Measurements from ENCODE around the gene CHST11. TPM values are rescaled to one million over a fixed set of nuclear protein-coding genes. Genes with fewer than 3 reads are reported as not detected.

CHST11 gene
- total RNA-seq, 1 donor from 2014 or later, result 40.1 TPM

- TF ChIP-seq CTCF (IDR thresholded peaks at IDR 0.05), result no peak
- ATAC-seq (ENCODE audit: low read depth), result no peak
- peaks cover 76% of the 10 kb centered on the region for H3K4me1 Mint-ChIP-seq
- intact Hi-C loops (cut with micrococcal nuclease), result no loop called here
- no peak for DNase-seq
- peak overlapping the region; percentile 77 for H3K27ac Mint-ChIP-seq
- CTCF ChIA-PET, result interaction anchor here (1.4 to 6.6 kb wide), 2 partner anchors 13 to 79 kb away, joined by 3 to 30 read pairs; no protein-coding TSS in a partner anchor
- no peaks in the 10 kb centered on the region for H3K9me3 Mint-ChIP-seq
- H3K36me3 Mint-ChIP-seq (ENCODE audit: low read depth), result peaks cover 20% of the 10 kb centered on the region
- H3K27me3 Mint-ChIP-seq, result no peaks in the 10 kb centered on the region
- peak overlapping the region; percentile 99 for H3K4me3 Mint-ChIP-seq
- POLR2A ChIA-PET, result interaction anchor here (0.7 to 6.4 kb wide), 10 partner anchors 9 to 233 kb away, joined by 3 to 75 read pairs (median 8); no protein-coding TSS in a partner anchor
Observed at GRCh38 chr12:104460973-104461698, 4.4 kb downstream of the CHST11 start.

- CTCF ChIA-PET, result interaction anchor here (0.7 to 6.6 kb wide), 3 partner anchors 12 to 106 kb away, joined by 3 to 30 read pairs (median 4); no protein-coding TSS in a partner anchor
- H3K4me1 Mint-ChIP-seq, result peaks cover 82% of the 10 kb centered on the region
- H3K4me3 Mint-ChIP-seq, result no peak overlapping the region
- intact Hi-C loops (cut with micrococcal nuclease), result no loop called here
- TF ChIP-seq CTCF (IDR thresholded peaks at IDR 0.05), result no peak
- no peak for ATAC-seq (ENCODE audit: low read depth)
- POLR2A ChIA-PET, result interaction anchor here (0.8 to 6.0 kb wide), 8 partner anchors 11 to 121 kb away, joined by 3 to 58 read pairs (median 4); no protein-coding TSS in a partner anchor
- H3K36me3 Mint-ChIP-seq (ENCODE audit: low read depth), result peaks cover 17% of the 10 kb centered on the region
- peak overlapping the region; percentile 91 for H3K27ac Mint-ChIP-seq
- DNase-seq, result no peak
- no peaks in the 10 kb centered on the region for H3K9me3 Mint-ChIP-seq
- no peaks in the 10 kb centered on the region for H3K27me3 Mint-ChIP-seq
Observed at GRCh38 chr12:104462325-104462724, 5.6 kb downstream of the CHST11 start.

GRCh38 chr12:104462931-104463339 lies 6.2 kb downstream of the CHST11 start:
- DNase-seq (no peak), ATAC-seq (ENCODE audit: low read depth) (peak; percentile 61)
- no peaks in the 10 kb centered on the region for H3K27me3 Mint-ChIP-seq
- ChIA-PET CTCF (interaction anchor here (0.7 kb wide), 1 partner anchor 105 kb away, joined by 4 read pairs; no protein-coding TSS in a partner anchor), POLR2A (interaction anchor here (0.8 to 2.6 kb wide), 7 partner anchors 10 to 120 kb away, joined by 3 to 16 read pairs (median 3); no protein-coding TSS in a partner anchor)
- no peaks in the 10 kb centered on the region for H3K9me3 Mint-ChIP-seq
- H3K4me1 Mint-ChIP-seq, result peaks cover 88% of the 10 kb centered on the region
- no peak for TF ChIP-seq CTCF (IDR thresholded peaks at IDR 0.05)
- peaks cover 13% of the 10 kb centered on the region for H3K36me3 Mint-ChIP-seq (ENCODE audit: low read depth)
- H3K4me3 Mint-ChIP-seq, result peak overlapping the region; percentile 67
- intact Hi-C loops (cut with micrococcal nuclease), result loop anchor here (1.0 kb wide), 4 partner anchors 10 to 106 kb away; no protein-coding TSS in a partner anchor
- H3K27ac Mint-ChIP-seq, result peak overlapping the region; percentile 91

- Mint-ChIP-seq H3K27me3 (no peaks in the 10 kb centered on the region), H3K4me1 (peaks cover 93% of the 10 kb centered on the region), H3K4me3 (peak overlapping the region; percentile 67), H3K27ac (peak overlapping the region; percentile 91), H3K36me3 (ENCODE audit: low read depth) (peaks cover 13% of the 10 kb centered on the region), H3K9me3 (no peaks in the 10 kb centered on the region)
- CTCF ChIA-PET, result no interaction called here
- no peak for TF ChIP-seq CTCF (IDR thresholded peaks at IDR 0.05)
- DNase-seq, result no peak
- POLR2A ChIA-PET, result interaction anchor here (0.8 to 2.6 kb wide), 6 partner anchors 10 to 120 kb away, joined by 3 to 16 read pairs (median 3); no protein-coding TSS in a partner anchor
- ATAC-seq (ENCODE audit: low read depth), result peak; percentile 25
- intact Hi-C loops (cut with micrococcal nuclease), result loop anchor here (1.0 kb wide), 4 partner anchors 10 to 106 kb away; no protein-coding TSS in a partner anchor
Observed at GRCh38 chr12:104463368-104463767, 6.6 kb downstream of the CHST11 start.

GRCh38 chr12:104464899-104465298 lies 8.2 kb downstream of the CHST11 start:
- intact Hi-C loops (cut with micrococcal nuclease), result no loop called here
- DNase-seq (no peak), ATAC-seq (ENCODE audit: low read depth) (no peak)
- CTCF ChIA-PET, result interaction anchor here (1.1 to 1.4 kb wide), 2 partner anchors 9 to 83 kb away, joined by 4 to 5 read pairs; no protein-coding TSS in a partner anchor
- TF ChIP-seq CTCF (IDR thresholded peaks at IDR 0.05), result no peak
- H3K4me3 Mint-ChIP-seq, result peak overlapping the region; percentile 28
- H3K4me1 Mint-ChIP-seq, result peaks cover 94% of the 10 kb centered on the region
- H3K9me3 Mint-ChIP-seq, result no peaks in the 10 kb centered on the region
- peaks cover 8% of the 10 kb centered on the region for H3K36me3 Mint-ChIP-seq (ENCODE audit: low read depth)
- no peaks in the 10 kb centered on the region for H3K27me3 Mint-ChIP-seq
- POLR2A ChIA-PET, result interaction anchor here (2.4 to 2.6 kb wide), 2 partner anchors 8 to 13 kb away, joined by 11 to 16 read pairs; no protein-coding TSS in a partner anchor
- peak overlapping the region; percentile 69 for H3K27ac Mint-ChIP-seq
